ENCODE data around the gene ZNF385C.

DNA sequence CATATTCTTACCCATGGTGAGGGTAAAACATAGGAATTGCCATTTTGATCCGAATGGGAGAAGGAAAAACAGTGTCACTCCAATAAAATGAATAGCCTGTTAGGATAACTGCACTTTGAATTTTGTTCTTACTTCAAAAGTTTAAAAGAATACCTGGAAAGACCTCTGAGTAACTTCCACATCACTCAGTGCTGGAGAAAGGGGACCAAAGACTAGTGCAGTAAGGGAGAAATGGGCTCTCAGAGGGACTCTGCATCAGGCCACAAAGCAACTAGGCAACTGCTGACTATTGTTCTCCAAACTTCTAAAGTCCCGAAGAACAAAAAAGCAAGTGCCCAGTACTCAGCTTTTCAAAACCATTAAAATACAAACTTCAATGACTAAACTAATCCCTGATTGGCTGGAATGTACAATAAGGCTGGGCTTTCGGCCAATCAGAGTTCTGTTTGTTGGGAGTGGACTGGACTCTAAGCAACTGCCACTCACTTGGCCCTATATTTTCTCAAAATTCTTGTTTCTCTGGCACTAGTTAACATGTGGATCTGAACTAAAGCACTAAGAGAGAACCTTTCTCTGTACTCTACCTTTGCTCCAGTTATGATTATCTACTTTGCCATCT, 87.3 kb downstream of the ZNF385C start:
- TF ChIP-seq POLR2AphosphoS5 (IDR thresholded peaks at IDR 0.05): no peak
- TF ChIP-seq POLR2A (IDR thresholded peaks at IDR 0.05): no peak
- no peak for TF ChIP-seq CTCF (IDR thresholded peaks at IDR 0.05)
